ENCODE results near the gene BZW1.
"Not testable (repeated sequence)": the region's sequence is repeated elsewhere in the genome, so short reads cannot be mapped to it uniquely, and the experiment has no call there.

BZW1 gene

GRCh38 chr2:200788121-200788718 lies 23.5 kb upstream of the BZW1 start:
- peak overlapping the region in 14 of 21 experiments; percentile 21 to 83 (median 55) for H3K27ac ChIP-seq

GRCh38 chr2:200790185-200790584 lies 21.5 kb upstream of the BZW1 start:
- Histone ChIP-seq H3K4me3 (no peak overlapping the region), H3K27ac (no peak overlapping the region)

More at GRCh38 chr2:200788121-200788718, 23.5 kb upstream of the BZW1 start:
- H3K4me3 ChIP-seq: no peak overlapping the region

- Histone ChIP-seq H3K4me3 (no peak overlapping the region), H3K27ac (no peak overlapping the region)
Measured at GRCh38 chr2:200791905-200792304, 19.8 kb upstream of the BZW1 start.

GRCh38 chr2:200794143-200794542 lies 17.6 kb upstream of the BZW1 start:
- no peak overlapping the region for H3K4me3 ChIP-seq
- no peak overlapping the region for H3K27ac ChIP-seq

GRCh38 chr2:200795028-200795440 lies 16.7 kb upstream of the BZW1 start:
- no peak overlapping the region for H3K27ac ChIP-seq
- no peak overlapping the region for H3K4me3 ChIP-seq

GRCh38 chr2:200796561-200796960 lies 15.1 kb upstream of the BZW1 start:
- H3K4me3 ChIP-seq: no peak overlapping the region

GRCh38 chr2:200797242-200797770 lies 14.4 kb upstream of the BZW1 start:
- no peak overlapping the region for H3K27ac ChIP-seq
- H3K4me3 ChIP-seq: no peak overlapping the region

More at GRCh38 chr2:200796561-200796960, 15.1 kb upstream of the BZW1 start:
- H3K27ac ChIP-seq: no peak overlapping the region

GRCh38 chr2:200798514-200798913 lies 13.2 kb upstream of the BZW1 start:
- no peak overlapping the region for H3K4me3 ChIP-seq
- no peak overlapping the region for H3K27ac ChIP-seq

GRCh38 chr2:200800458-200800857 lies 11.3 kb upstream of the BZW1 start:
- H3K4me3 ChIP-seq: no peak overlapping the region
- no peak overlapping the region for H3K27ac ChIP-seq

GRCh38 chr2:200801431-200801830 lies 10.3 kb upstream of the BZW1 start:
- not testable (repeated sequence) for H3K27ac ChIP-seq, H3K4me3 ChIP-seq

- H3K27ac ChIP-seq: peak overlapping the region in 17 of 21 experiments; percentile 96 to 100 (median 99)
- no peak overlapping the region for H3K4me3 ChIP-seq
Measured at GRCh38 chr2:200809506-200810251, 2.0 kb upstream of the BZW1 start.

- Histone ChIP-seq H3K27ac (peak overlapping the region; percentile 33 to 100 (median 99)), H3K4me3 (peak overlapping the region; percentile 76 to 100 (median 98))
Measured at GRCh38 chr2:200810252-200810997, 1.3 kb upstream of the BZW1 start.

GRCh38 chr2:200810998-200811332 lies 745 bp upstream of the BZW1 start:
- Histone ChIP-seq H3K27ac (peak overlapping the region; percentile 33 to 100 (median 99)), H3K4me3 (peak overlapping the region; percentile 76 to 100 (median 98))

- Histone ChIP-seq H3K4me3 (peak overlapping the region; percentile 76 to 100 (median 98)), H3K27ac (peak overlapping the region; percentile 96 to 100 (median 99))
Measured at GRCh38 chr2:200812122-200813022, 662 bp downstream of the BZW1 start.

- H3K27ac ChIP-seq: peak overlapping the region in 2 of 21 experiments; percentile 13 to 100
- H3K4me3 ChIP-seq: no peak overlapping the region
Measured at GRCh38 chr2:200814276-200814815, 2.6 kb downstream of the BZW1 start.

- no peak overlapping the region for H3K4me3 ChIP-seq
- H3K27ac ChIP-seq: no peak overlapping the region
Measured at GRCh38 chr2:200814917-200815316, 3.2 kb downstream of the BZW1 start.

GRCh38 chr2:200818732-200819131 lies 7.0 kb downstream of the BZW1 start:
- H3K27ac ChIP-seq, H3K4me3 ChIP-seq: not testable (repeated sequence)

GRCh38 chr2:200820573-200821234 lies 9.0 kb downstream of the BZW1 start:
- Histone ChIP-seq H3K27ac (no peak overlapping the region), H3K4me3 (no peak overlapping the region)

All from skin epidermis (tissue), 12 donors.